Brain pericyte (primary cell): ENCODE data around the gene TIMM8A.
"Not testable (repeated sequence)": the region's sequence is repeated elsewhere in the genome, so short reads cannot be mapped to it uniquely, and the experiment has no call there.

Experiments used
- DNase-seq: peaks from one replicate; pipeline ENCODE4 v3.0.0-alpha.2; 2012; ENCODE audit warnings: low read depth, low spot score

The TIMM8A gene

GRCh38 chrX:101359966-101360365, 11.4 kb upstream of the TIMM8A start:
- no peak for DNase-seq

- no peak for DNase-seq
Observed at GRCh38 chrX:101357166-101357795, 8.7 kb upstream of the TIMM8A start.

GRCh38 chrX:101349193-101349562, 636 bp upstream of the TIMM8A start:
- no peak for DNase-seq

- DNase-seq, result no peak
Observed at GRCh38 chrX:101347859-101348451, 587 bp downstream of the TIMM8A start.

GRCh38 chrX:101337776-101338271, 10.7 kb downstream of the TIMM8A start:
- DNase-seq, result no peak

- not testable (repeated sequence) for DNase-seq
Observed at GRCh38 chrX:101334310-101334709, 14.2 kb downstream of the TIMM8A start.

- DNase-seq, result not testable (repeated sequence)
Observed at GRCh38 chrX:101326600-101326999, 21.9 kb downstream of the TIMM8A start.

GRCh38 chrX:101303790-101304189, 44.8 kb downstream of the TIMM8A start:
- no peak for DNase-seq
